ENCODE measurements around the gene SORD. TPM values are rescaled to one million over a fixed set of nuclear protein-coding genes. Genes with fewer than 3 reads are reported as not detected.
"Not testable (repeated sequence)": the region's sequence is repeated elsewhere in the genome, so short reads cannot be mapped to it uniquely, and the experiment has no call there.

Gene SORD
- polyA plus RNA-seq, 1 donor = 7.7 TPM

GRCh38 chr15:45064386-45064785, 41.4 kb downstream of the SORD start:
- DNase-seq = no peak

- DNase-seq = not testable (repeated sequence)
Observed at GRCh38 chr15:45069942-45070360, 47.0 kb downstream of the SORD start.

GRCh38 chr15:45073602-45074001, 50.6 kb downstream of the SORD start:
- DNase-seq = not testable (repeated sequence)

GRCh38 chr15:45075440-45076320, 52.7 kb downstream of the SORD start:
- not testable (repeated sequence) for DNase-seq

GRCh38 chr15:45077391-45077790, 54.4 kb downstream of the SORD start:
- not testable (repeated sequence) for DNase-seq

- not testable (repeated sequence) for DNase-seq
Observed at GRCh38 chr15:45079201-45079600, 56.2 kb downstream of the SORD start.

- DNase-seq = not testable (repeated sequence)
Observed at GRCh38 chr15:45079628-45080246, 56.7 kb downstream of the SORD start.

GRCh38 chr15:45080593-45080992, 57.6 kb downstream of the SORD start:
- DNase-seq = not testable (repeated sequence)

GRCh38 chr15:45082412-45082811, 59.4 kb downstream of the SORD start:
- DNase-seq = not testable (repeated sequence)

GRCh38 chr15:45083223-45083622, 60.2 kb downstream of the SORD start:
- no peak for DNase-seq

- DNase-seq = no peak
Observed at GRCh38 chr15:45084163-45084562, 61.2 kb downstream of the SORD start.

GRCh38 chr15:45087513-45087912, 64.5 kb downstream of the SORD start:
- DNase-seq = no peak

GRCh38 chr15:45088801-45089711, 66.1 kb downstream of the SORD start:
- DNase-seq = no peak

- DNase-seq = no peak
Observed at GRCh38 chr15:45089712-45090373, 66.8 kb downstream of the SORD start.

- no peak for DNase-seq
Observed at GRCh38 chr15:45091161-45091560, 68.2 kb downstream of the SORD start.

GRCh38 chr15:45091576-45091975, 68.6 kb downstream of the SORD start:
- DNase-seq = no peak

GRCh38 chr15:45093013-45093412, 70.0 kb downstream of the SORD start:
- no peak for DNase-seq

GRCh38 chr15:45093622-45094357, 70.8 kb downstream of the SORD start:
- no peak for DNase-seq

- no peak for DNase-seq
Observed at GRCh38 chr15:45094358-45094730, 71.3 kb downstream of the SORD start.

- no peak for DNase-seq
Observed at GRCh38 chr15:45095661-45096060, 72.7 kb downstream of the SORD start.

- DNase-seq = no peak
Observed at GRCh38 chr15:45097466-45097865, 74.5 kb downstream of the SORD start.

Measured in hindlimb muscle (tissue), 1 donor.